Gastrocnemius medialis (tissue), 4 donors: ENCODE data around the gene LCN10. TPM values are rescaled to one million over a fixed set of nuclear protein-coding genes. Genes with fewer than 3 reads are reported as not detected.

Source experiments
- ATAC-seq, 2 donors: fragments of 150-250 bp; one replicate each; pipeline ENCODE4 v1.9.1; 2016
- DNase-seq, 2 donors: peaks; one replicate each; pipeline ENCODE4 v3.0.0-alpha.2; 2019
- H3K27ac ChIP-seq, 4 donors: fragments of 200-600 bp; sonication (generic); 1 replicate in 1 of 4; 2 replicates in 3 of 4; pipeline ENCODE4 v1.5.1; 2016 to 2018; ENCODE audit warnings: mild to moderate bottlenecking in 2 of 4, moderate library complexity in 1 of 4
- H3K27me3 ChIP-seq, 3 donors: fragments of 200-600 bp; sonication (generic) in 2 of 3; 1 replicate in 1 of 3; 2 replicates in 2 of 3; pipeline versions ENCODE4 v1.5.1 to v1.6.0; 2016 to 2019; ENCODE audit warnings: mild to moderate bottlenecking in 1 of 3, moderate library complexity in 1 of 3
- H3K36me3 ChIP-seq, 2 donors: fragments of 200-600 bp; sonication (generic) in 1 of 2; one replicate each; pipeline ENCODE4 v1.5.1; 2017 to 2018
- H3K4me1 ChIP-seq, 2 donors: fragments of 200-600 bp; sonication (generic) in 1 of 2; one replicate each; pipeline ENCODE4 v1.5.1; 2016 to 2017; ENCODE audit warnings: mild to moderate bottlenecking in 2 of 2
- H3K4me3 ChIP-seq, 4 donors: fragments of 200-600 bp; sonication (generic) in 3 of 4; 1 replicate in 1 of 4; 2 replicates in 3 of 4; pipeline ENCODE4 v1.5.1; 2016 to 2019; ENCODE audit warnings: mild to moderate bottlenecking in 2 of 4
- H3K9me3 ChIP-seq, 3 donors: fragments of 200-600 bp; sonication (generic) in 2 of 3; 1 replicate in 1 of 3; 2 replicates in 2 of 3; pipeline ENCODE4 v1.5.1; 2016 to 2019
- POLR2A ChIP-seq, 2 donors: fragments of 450-650 bp; IDR thresholded peaks; one replicate each; pipeline ENCODE4 v1.6.1; 2017; ENCODE audit warnings: antibody characterized with exemption in 2 of 2, mild to moderate bottlenecking in 2 of 2, moderate library complexity in 2 of 2
- in situ Hi-C, 4 donors: fragments of 200-750 bp; cut with MboI; loops; one replicate each; pipeline versions ENCODE4 v1.15.0 to v1.8.0; 2017; ENCODE audit warnings: low sequenced_read_pairs in 4 of 4
- intact Hi-C: fragments of 100-400 bp; cut with DNase I; formaldehyde crosslinking; loops from one replicate; pipeline ENCODE4 v1.15.1; 2023; ENCODE audit warnings: low total_unique reads
- total RNA-seq, 4 donors: library from RNA; depleted of rRNA; stranded (reverse); fragments of >200 nt; gene quantifications; one replicate each; pipeline versions ENCODE4 v1.1.0 to v1.2.3, GENCODE V29; 2016
- TF ChIP-seq, protein P1 (sequence below), 5 experiments: fragments of 450-650 bp in 3 of 5; fragments of 200-600 bp in 2 of 5; sonication (generic) in 2 of 5; IDR thresholded peaks in 4 of 5; conservative IDR thresholded peaks in 1 of 5; 1 replicate in 4 of 5; 2 replicates in 1 of 5; pipeline ENCODE4 v1.5.1; 2016 to 2019; ENCODE audit warnings: antibody characterized with exemption in 5 of 5, mild to moderate bottlenecking in 3 of 5, moderate library complexity in 3 of 5

LCN10 gene
- total RNA-seq, 4 donors from 2014 or later, result 0.61 to 4.7 (median 1.6) TPM

DNA sequence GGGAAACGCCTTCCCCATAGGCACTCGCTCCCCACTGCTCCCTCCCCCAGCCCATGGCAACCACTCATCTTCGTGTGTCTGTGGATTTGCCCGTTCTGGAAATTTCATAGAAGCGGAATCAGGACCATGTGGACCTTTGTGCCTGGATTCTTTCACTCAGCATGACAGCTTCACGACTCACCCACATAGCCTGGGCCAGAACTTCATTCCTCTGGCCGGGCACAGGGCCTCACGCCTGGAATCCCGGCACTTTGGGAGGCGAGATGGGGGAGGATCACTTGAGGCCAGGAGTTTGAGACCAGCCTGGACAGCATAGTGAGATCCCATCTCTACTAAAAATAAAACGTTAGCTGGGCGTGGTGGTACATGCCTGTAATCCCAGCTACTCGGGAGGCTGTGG, 42.4 kb downstream of the LCN10 start:
- no peak for DNase-seq
- Histone ChIP-seq H3K4me1 (no peaks in the 10 kb centered on the region), H3K36me3 (no peaks in the 10 kb centered on the region), H3K9me3 (no peaks in the 10 kb centered on the region), H3K27ac (no peak overlapping the region), H3K4me3 (no peak overlapping the region), H3K27me3 (peaks cover 16 to 37% (median 26%) of the 10 kb centered on the region in 3 donors)
- in situ Hi-C loops, result no loop called here
- intact Hi-C loops, result no loop called here
- ATAC-seq, result no peak
- TF ChIP-seq POLR2A (IDR thresholded peaks at IDR 0.05), result no peak
- TF ChIP-seq, protein P1, sequence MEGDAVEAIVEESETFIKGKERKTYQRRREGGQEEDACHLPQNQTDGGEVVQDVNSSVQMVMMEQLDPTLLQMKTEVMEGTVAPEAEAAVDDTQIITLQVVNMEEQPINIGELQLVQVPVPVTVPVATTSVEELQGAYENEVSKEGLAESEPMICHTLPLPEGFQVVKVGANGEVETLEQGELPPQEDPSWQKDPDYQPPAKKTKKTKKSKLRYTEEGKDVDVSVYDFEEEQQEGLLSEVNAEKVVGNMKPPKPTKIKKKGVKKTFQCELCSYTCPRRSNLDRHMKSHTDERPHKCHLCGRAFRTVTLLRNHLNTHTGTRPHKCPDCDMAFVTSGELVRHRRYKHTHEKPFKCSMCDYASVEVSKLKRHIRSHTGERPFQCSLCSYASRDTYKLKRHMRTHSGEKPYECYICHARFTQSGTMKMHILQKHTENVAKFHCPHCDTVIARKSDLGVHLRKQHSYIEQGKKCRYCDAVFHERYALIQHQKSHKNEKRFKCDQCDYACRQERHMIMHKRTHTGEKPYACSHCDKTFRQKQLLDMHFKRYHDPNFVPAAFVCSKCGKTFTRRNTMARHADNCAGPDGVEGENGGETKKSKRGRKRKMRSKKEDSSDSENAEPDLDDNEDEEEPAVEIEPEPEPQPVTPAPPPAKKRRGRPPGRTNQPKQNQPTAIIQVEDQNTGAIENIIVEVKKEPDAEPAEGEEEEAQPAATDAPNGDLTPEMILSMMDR (IDR thresholded peaks at IDR 0.05 in 4 of 5, conservative IDR thresholded peaks at IDR 0.05 in 1 of 5), result no peak

DNA sequence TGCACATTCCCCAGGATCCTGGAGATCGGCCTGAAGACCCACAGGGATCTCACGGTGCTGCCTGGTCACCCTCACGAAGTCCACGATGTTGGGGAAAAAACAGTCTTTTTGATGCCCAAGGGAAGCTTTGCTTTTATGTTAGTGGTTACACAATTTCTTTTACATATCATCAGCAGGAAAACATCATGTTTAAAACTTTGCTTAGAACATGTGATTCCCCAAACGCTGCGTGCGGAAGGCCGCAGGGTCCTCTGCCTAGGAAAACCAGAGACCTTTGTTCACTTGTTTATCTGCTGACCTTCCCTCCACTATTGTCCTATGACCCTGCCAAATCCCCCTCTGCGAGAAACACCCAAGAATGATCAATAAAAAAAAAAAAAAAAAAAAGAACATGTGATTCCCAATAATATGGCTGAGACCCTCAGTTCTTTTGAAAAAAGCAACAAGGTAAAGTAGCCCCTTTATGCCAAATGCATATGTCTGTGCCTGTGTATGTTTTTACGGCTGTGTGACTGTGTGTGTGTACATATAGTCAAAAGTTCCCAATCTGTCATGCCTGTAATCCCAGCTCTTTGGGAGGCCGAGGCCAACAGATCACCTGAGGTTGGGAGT, 44.0 kb downstream of the LCN10 start:
- in situ Hi-C loops, result no loop called here
- DNase-seq, result no peak
- intact Hi-C loops, result no loop called here
- ATAC-seq, result no peak
- Histone ChIP-seq H3K4me1 (peaks cover 3% of the 10 kb centered on the region in 2 donors), H3K27ac (no peak overlapping the region), H3K36me3 (no peaks in the 10 kb centered on the region), H3K4me3 (no peak overlapping the region), H3K27me3 (peaks cover 16 to 37% (median 26%) of the 10 kb centered on the region in 3 donors), H3K9me3 (no peaks in the 10 kb centered on the region)
- TF ChIP-seq, protein P1 (IDR thresholded peaks at IDR 0.05 in 4 of 5, conservative IDR thresholded peaks at IDR 0.05 in 1 of 5), result no peak
- no peak for TF ChIP-seq POLR2A (IDR thresholded peaks at IDR 0.05)

DNA sequence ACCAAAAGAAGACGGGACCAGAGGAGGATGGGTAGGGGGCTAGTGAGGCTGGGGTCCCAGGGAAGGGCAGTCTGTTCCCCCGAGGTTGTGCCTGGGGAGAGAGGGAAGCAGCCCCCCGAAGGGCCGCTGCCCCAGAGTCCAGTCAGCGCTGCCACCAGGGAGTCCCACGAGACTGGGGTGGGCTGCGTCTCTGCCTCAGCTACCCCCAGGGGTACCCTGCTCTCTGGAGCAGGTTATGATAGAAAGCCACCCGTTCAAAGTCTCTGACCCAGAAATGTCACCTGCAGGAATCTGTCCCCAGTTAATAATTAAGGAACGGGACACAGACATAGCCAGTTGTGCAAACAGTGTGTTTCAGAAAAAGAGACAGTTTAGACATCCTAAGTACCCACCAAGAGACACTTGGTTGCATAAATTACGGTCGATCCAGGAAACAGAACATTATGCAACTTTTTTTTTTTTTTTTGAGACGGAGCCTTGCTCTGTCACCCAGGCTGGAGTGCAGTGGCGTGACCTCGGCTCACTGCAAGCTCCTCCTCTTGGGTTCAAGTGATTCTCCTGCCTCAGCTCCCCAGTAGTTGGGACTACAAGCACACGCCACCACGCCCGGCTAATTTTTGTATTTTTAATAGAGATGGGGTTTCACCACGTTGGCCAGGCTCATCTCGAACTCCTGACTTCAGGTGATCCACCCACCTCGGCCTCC, 44.8 kb downstream of the LCN10 start:
- in situ Hi-C loops (no loop called here), intact Hi-C loops (no loop called here)
- H3K36me3 ChIP-seq, result no peaks in the 10 kb centered on the region
- peaks cover 16 to 37% (median 26%) of the 10 kb centered on the region in 3 donors for H3K27me3 ChIP-seq
- TF ChIP-seq POLR2A (IDR thresholded peaks at IDR 0.05), result no peak
- TF ChIP-seq, protein P1 (IDR thresholded peaks at IDR 0.05 in 4 of 5, conservative IDR thresholded peaks at IDR 0.05 in 1 of 5), result no peak
- H3K4me1 ChIP-seq, result peaks cover 3 to 5% of the 10 kb centered on the region in 2 donors
- ATAC-seq (no peak), DNase-seq (no peak)
- H3K9me3 ChIP-seq, result no peaks in the 10 kb centered on the region
- H3K27ac ChIP-seq, result no peak overlapping the region
- H3K4me3 ChIP-seq, result no peak overlapping the region

DNA sequence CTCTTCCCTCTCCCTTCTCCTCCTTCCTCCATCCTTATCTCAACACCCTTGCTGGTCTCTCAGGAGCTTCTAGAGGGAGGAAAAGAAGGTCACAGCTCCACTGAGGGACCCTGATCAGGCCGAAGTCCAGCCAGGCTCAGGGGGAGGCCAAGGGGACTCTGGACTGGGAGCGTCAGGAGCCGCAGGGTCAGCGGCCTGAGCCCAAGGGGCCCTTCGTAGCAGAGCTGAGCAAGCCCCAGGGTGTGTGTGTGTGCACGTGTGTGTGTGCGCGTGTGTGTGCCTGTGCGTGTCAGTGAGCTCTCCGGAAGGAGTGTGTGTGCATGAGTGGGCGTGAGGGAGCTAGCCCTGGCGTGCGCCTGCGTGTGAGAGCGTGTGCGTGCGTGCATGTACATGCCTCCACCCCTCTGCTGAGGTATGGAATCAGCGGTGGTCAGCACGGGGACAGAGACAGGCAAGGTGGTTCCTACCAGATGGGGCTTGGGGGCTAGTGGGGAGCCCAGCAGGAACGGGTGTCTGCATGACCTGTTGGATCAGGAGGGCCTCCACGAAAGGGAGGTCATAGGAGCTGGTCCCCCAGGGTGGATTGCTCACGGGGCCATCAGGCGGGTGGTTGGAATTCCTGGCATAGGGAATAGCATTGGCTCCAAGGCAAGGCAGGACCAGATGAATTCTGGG, 45.5 kb downstream of the LCN10 start:
- Histone ChIP-seq H3K27ac (no peak overlapping the region), H3K4me1 (peaks cover 3 to 5% of the 10 kb centered on the region in 2 donors), H3K27me3 (peaks cover 16 to 37% (median 26%) of the 10 kb centered on the region in 3 donors), H3K9me3 (no peaks in the 10 kb centered on the region), H3K4me3 (no peak overlapping the region), H3K36me3 (no peaks in the 10 kb centered on the region)
- intact Hi-C loops, result no loop called here
- in situ Hi-C loops, result no loop called here
- ATAC-seq (no peak), DNase-seq (no peak)
- TF ChIP-seq POLR2A (IDR thresholded peaks at IDR 0.05), result no peak
- TF ChIP-seq, protein P1 (IDR thresholded peaks at IDR 0.05 in 4 of 5, conservative IDR thresholded peaks at IDR 0.05 in 1 of 5), result no peak
